ENCODE data around the gene RPL22L1. TPM values are rescaled to one million over a fixed set of nuclear protein-coding genes. Genes with fewer than 3 reads are reported as not detected.

Gene RPL22L1
- total RNA-seq, 1 donor from 2014 or later: 107 TPM

DNA sequence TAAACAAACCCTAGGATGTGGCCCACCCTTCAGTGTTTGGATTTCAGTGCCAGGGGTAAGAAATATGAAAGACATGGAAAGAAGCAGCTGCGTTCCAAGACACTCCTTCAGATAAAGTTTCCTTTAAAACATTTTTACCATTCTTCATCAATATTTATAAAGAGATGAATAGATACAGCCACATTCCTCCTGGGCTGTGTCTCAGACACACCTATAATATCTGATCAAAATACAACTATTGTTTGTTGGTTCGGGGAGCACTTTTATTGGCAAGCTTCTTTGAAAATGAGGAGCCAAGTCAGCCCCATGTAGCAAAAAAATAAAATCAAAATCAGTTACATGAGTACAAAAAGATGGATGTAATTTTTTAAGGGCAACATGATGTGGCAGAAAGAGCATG, 53.2 kb downstream of the RPL22L1 start:
- Histone ChIP-seq H3K9me3 (ENCODE audit: low read depth) (no peaks in the 10 kb centered on the region), H3K27me3 (peaks cover 23% of the 10 kb centered on the region), H4K20me1 (ENCODE audit: low read depth) (no peaks in the 10 kb centered on the region), H3F3A (ENCODE audit: low read depth) (no peaks in the 10 kb centered on the region), H3K4me2 (no peak overlapping the region), H3K27ac (no peak overlapping the region), H2AFZ (replicated peaks) (no peak overlapping the region), H3K4me3 (no peak overlapping the region), H3K4me1 (peaks cover 4% of the 10 kb centered on the region), H3K79me2 (ENCODE audit: low read depth) (no peaks in the 10 kb centered on the region), H3K36me3 (no peaks in the 10 kb centered on the region), H3K9ac (no peak overlapping the region)
- peaks cover 24% of the 10 kb centered on the region for H3K27me3 Mint-ChIP-seq (ENCODE audit: insufficient read depth, low read depth)
- no peak overlapping the region for H3K27ac Mint-ChIP-seq
- no peak overlapping the region for H3K4me3 Mint-ChIP-seq
- DNase-seq (ENCODE audit: low spot score): no peak
- H3K4me1 Mint-ChIP-seq: peaks cover 8% of the 10 kb centered on the region
- H3K9me3 Mint-ChIP-seq: no peaks in the 10 kb centered on the region
- TF ChIP-seq EZH2 (IDR thresholded peaks at IDR 0.05): no peak
- no peak for TF ChIP-seq CTCF (IDR thresholded peaks at IDR 0.05)
- TF ChIP-seq EZH2phosphoT487 (IDR thresholded peaks at IDR 0.05): no peak
- no peaks in the 10 kb centered on the region for H3K36me3 Mint-ChIP-seq

GRCh38 chr3:170816341-170816740, 53.7 kb downstream of the RPL22L1 start:
- Histone ChIP-seq H3K27me3 (peaks cover 23% of the 10 kb centered on the region), H3K79me2 (ENCODE audit: low read depth) (no peaks in the 10 kb centered on the region), H3K27ac (no peak overlapping the region), H3K36me3 (no peaks in the 10 kb centered on the region), H3K4me2 (no peak overlapping the region), H2AFZ (replicated peaks) (no peak overlapping the region), H3F3A (ENCODE audit: low read depth) (no peaks in the 10 kb centered on the region), H4K20me1 (ENCODE audit: low read depth) (no peaks in the 10 kb centered on the region), H3K9ac (no peak overlapping the region), H3K9me3 (ENCODE audit: low read depth) (no peaks in the 10 kb centered on the region), H3K4me1 (peaks cover 4% of the 10 kb centered on the region), H3K4me3 (no peak overlapping the region)
- H3K4me1 Mint-ChIP-seq: peaks cover 8% of the 10 kb centered on the region
- no peak for TF ChIP-seq EZH2phosphoT487 (IDR thresholded peaks at IDR 0.05)
- TF ChIP-seq CTCF (IDR thresholded peaks at IDR 0.05): no peak
- TF ChIP-seq EZH2 (IDR thresholded peaks at IDR 0.05): no peak
- no peaks in the 10 kb centered on the region for H3K36me3 Mint-ChIP-seq
- H3K9me3 Mint-ChIP-seq: no peaks in the 10 kb centered on the region
- H3K27me3 Mint-ChIP-seq (ENCODE audit: insufficient read depth, low read depth): peaks cover 25% of the 10 kb centered on the region
- H3K27ac Mint-ChIP-seq: no peak overlapping the region
- H3K4me3 Mint-ChIP-seq: no peak overlapping the region
- no peak for DNase-seq (ENCODE audit: low spot score)

GRCh38 chr3:170815936-170816335, 54.1 kb downstream of the RPL22L1 start:
- H3K27ac Mint-ChIP-seq: no peak overlapping the region
- H3K9me3 ChIP-seq (ENCODE audit: low read depth): no peaks in the 10 kb centered on the region
- no peaks in the 10 kb centered on the region for H3F3A ChIP-seq (ENCODE audit: low read depth)
- no peak overlapping the region for H3K27ac ChIP-seq
- H3K27me3 Mint-ChIP-seq (ENCODE audit: insufficient read depth, low read depth): peaks cover 25% of the 10 kb centered on the region
- no peak overlapping the region for H3K4me3 ChIP-seq
- peaks cover 23% of the 10 kb centered on the region for H3K27me3 ChIP-seq
- H3K4me2 ChIP-seq: no peak overlapping the region
- H3K36me3 ChIP-seq: no peaks in the 10 kb centered on the region
- no peaks in the 10 kb centered on the region for H3K79me2 ChIP-seq (ENCODE audit: low read depth)
- no peak overlapping the region for H3K4me3 Mint-ChIP-seq
- DNase-seq (ENCODE audit: low spot score): no peak
- peaks cover 4% of the 10 kb centered on the region for H3K4me1 ChIP-seq
- no peaks in the 10 kb centered on the region for H3K36me3 Mint-ChIP-seq
- H2AFZ ChIP-seq (replicated peaks): no peak overlapping the region
- peaks cover 8% of the 10 kb centered on the region for H3K4me1 Mint-ChIP-seq
- H3K9ac ChIP-seq: no peak overlapping the region
- TF ChIP-seq EZH2 (IDR thresholded peaks at IDR 0.05): no peak
- no peak for TF ChIP-seq CTCF (IDR thresholded peaks at IDR 0.05)
- TF ChIP-seq EZH2phosphoT487 (IDR thresholded peaks at IDR 0.05): no peak
- H3K9me3 Mint-ChIP-seq: no peaks in the 10 kb centered on the region
- H4K20me1 ChIP-seq (ENCODE audit: low read depth): no peaks in the 10 kb centered on the region
